ENCODE measurements around the gene SPEG. TPM values are rescaled to one million over a fixed set of nuclear protein-coding genes. Genes with fewer than 3 reads are reported as not detected.

The SPEG gene
- total and polyA plus RNA-seq, 2 of the 8 experiments (the other 6 are each of a cell fraction or from before 2014, with no cell fraction given), result 19.9 to 32.0 TPM

GRCh38 chr2:219473511-219473910, 38.9 kb downstream of the SPEG start:
- no peak overlapping the region for H2BK120ac ChIP-seq (replicated peaks; ENCODE audit: low read depth, low read length)
- FAIRE-seq (no peak), DNase-seq (ENCODE audit: low read depth in 1 of 2, low spot score in 2 of 2) (no peak)
- no peaks in the 10 kb centered on the region for H3K9me3 ChIP-seq (ENCODE audit: insufficient read depth in 2 of 2, low read depth in 1 of 2, low read length in 1 of 2)
- ChIA-PET CTCF (ENCODE audit: partially characterized antibody) (interaction anchor here (0.5 to 113.1 kb wide), 7 partner anchors 15 to 179 kb away, joined by 3 to 7248 read pairs (median 3); partner anchors contain the start of genes ASIC4, CHPF, DES and GMPPA), POLR2A (ENCODE audit: partially characterized antibody) (interaction anchor here (1.0 to 1.5 kb wide), 3 partner anchors 13 to 57 kb away, joined by 3 to 4 read pairs (median 3); no protein-coding TSS in a partner anchor)
- no peaks in the 10 kb centered on the region for H3K23me2 ChIP-seq (ENCODE audit: low read depth, low read length)
- H3K27ac ChIP-seq (ENCODE audit: low read depth, low read length), result no peak overlapping the region
- H3K23ac ChIP-seq (ENCODE audit: insufficient read length), result no peak overlapping the region
- H2BK5ac ChIP-seq (ENCODE audit: low read depth, low read length), result no peak overlapping the region
- H2BK12ac ChIP-seq (ENCODE audit: low read depth, low read length), result no peak overlapping the region
- H3K9ac ChIP-seq (replicated peaks in 1 of 4; ENCODE audit: extremely low read depth in 1 of 4, low read depth in 3 of 4, low read length in 3 of 4), result no peak overlapping the region
- H3K36me3 ChIP-seq (ENCODE audit: control insufficient read depth in 2 of 4, insufficient read depth in 4 of 4, low read length in 3 of 4), result no peaks in the 10 kb centered on the region
- no peak overlapping the region for H2AFZ ChIP-seq (ENCODE audit: low read length)
- no peak overlapping the region for H3K56ac ChIP-seq (replicated peaks; ENCODE audit: insufficient read length, low read depth, low read length)
- H3K14ac ChIP-seq (ENCODE audit: insufficient read length), result no peak overlapping the region
- 95% methylated on average over 13 of the region's 18 CpGs; no CpG with 5 or more reads in 1 of the 2 experiments for WGBS, 2 experiments (ENCODE audit: extremely low coverage in 1 of 2, insufficient coverage in 1 of 2, insufficient read length in 1 of 2, insufficient replicate concordance in 2 of 2, low coverage in 1 of 2, low lambda C conversion rate in 2 of 2, missing lambda C conversion rate in 1 of 2)
- peaks cover 0 to 13% (median 5%) of the 10 kb centered on the region in 4 experiments; a peak in 5 of 7 replicates for H3K4me1 ChIP-seq (replicated peaks in 1 of 4; ENCODE audit: control insufficient read depth in 3 of 4, insufficient read depth in 4 of 4, low read length in 3 of 4)
- no peak overlapping the region for H3K18ac ChIP-seq (ENCODE audit: extremely low read depth, low read length)
- H3K79me2 ChIP-seq (ENCODE audit: control insufficient read depth in 1 of 2, insufficient read depth in 2 of 2, low read length in 2 of 2), result no peaks in the 10 kb centered on the region
- no peak overlapping the region for H4K8ac ChIP-seq (ENCODE audit: extremely low read depth, insufficient read depth, low read length)
- no peak overlapping the region for H4K91ac ChIP-seq (replicated peaks; ENCODE audit: insufficient read length, low read length)
- H2AK5ac ChIP-seq (ENCODE audit: low read depth, low read length), result no peak overlapping the region
- H3K4me2 ChIP-seq (ENCODE audit: insufficient read depth in 1 of 2, low read depth in 2 of 2, low read length in 2 of 2), result no peak overlapping the region
- H3K79me1 ChIP-seq (ENCODE audit: low read depth, low read length), result no peaks in the 10 kb centered on the region
- H3K4me3 ChIP-seq (ENCODE audit: extremely low read depth in 1 of 4, insufficient read depth in 2 of 4, low read depth in 3 of 4, low read length in 4 of 4), result no peak overlapping the region
- 0 out of 2 replicates have a peak overlapping the region, but pooled peaks have one; percentile 81 for H2BK15ac ChIP-seq (ENCODE audit: low read length)
- no peaks in the 10 kb centered on the region for H4K20me1 ChIP-seq (replicated peaks in 1 of 2; ENCODE audit: control insufficient read depth in 1 of 2, insufficient read depth in 2 of 2, low read length in 2 of 2)
- 0 out of 7 replicates have a peak, but pooled peaks cover 0 to 2% (median 0%) of the 10 kb centered on the region in 4 experiments for H3K27me3 ChIP-seq (replicated peaks in 1 of 4; ENCODE audit: control insufficient read depth in 3 of 4, extremely low read depth in 1 of 4, insufficient read depth in 3 of 4, low read length in 3 of 4)
- H3K4ac ChIP-seq (replicated peaks; ENCODE audit: insufficient read length, low read depth, low read length), result no peak overlapping the region
- H4K5ac ChIP-seq (ENCODE audit: insufficient read length, low read depth, low read length), result no peak overlapping the region
- no peak overlapping the region for H2BK20ac ChIP-seq (ENCODE audit: low read length)
- TF ChIP-seq GTF2F1 (IDR thresholded peaks at IDR 0.05; ENCODE audit: borderline replicate concordance, low read depth, low read length) (no peak), CTBP2 (IDR thresholded peaks at IDR 0.05; ENCODE audit: borderline replicate concordance, insufficient read depth, insufficient read length, low read length) (no peak), SIRT6 (IDR thresholded peaks at IDR 0.05; ENCODE audit: low read length) (no peak), RAD21 (IDR thresholded peaks at IDR 0.05 in 1 of 2, conservative IDR thresholded peaks at IDR 0.05 in 1 of 2; ENCODE audit: low read depth in 2 of 2, low read length in 2 of 2) (no peak), CTCF (IDR thresholded peaks at IDR 0.05; ENCODE audit: control extremely low read depth in 1 of 3, insufficient read depth in 1 of 3, low read depth in 1 of 3, low read length in 3 of 3) (no peak), POU5F1 (IDR thresholded peaks at IDR 0.05; ENCODE audit: low read depth, low read length) (no peak), PHF8 (conservative IDR thresholded peaks at IDR 0.05; ENCODE audit: low read depth, low read length) (no peak), ATF3 (IDR thresholded peaks at IDR 0.05; ENCODE audit: insufficient read depth, low read depth, low read length) (no peak), SP4 (IDR thresholded peaks at IDR 0.05; ENCODE audit: low read length) (no peak), NANOG (IDR thresholded peaks at IDR 0.05; ENCODE audit: insufficient read depth, low read depth, low read length, poor library complexity, severe bottlenecking) (no peak)
